ENCODE measurements around the gene TMTC2.

The TMTC2 gene

GRCh38 chr12:82686168-82687020 lies at the start of gene TMTC2:
Gene TMTC2 (plus strand): TSS chr12:82686906.
- DNase-seq (ENCODE audit: low spot score) = peak; percentile 89

- DNase-seq (ENCODE audit: low spot score) = no peak
Measured at GRCh38 chr12:82638324-82638723, 48.4 kb upstream of the TMTC2 start.

- DNase-seq (ENCODE audit: low spot score) = no peak
Measured at GRCh38 chr12:82644896-82645295, 41.8 kb upstream of the TMTC2 start.

GRCh38 chr12:82645414-82645813 lies 41.3 kb upstream of the TMTC2 start:
- no peak for DNase-seq (ENCODE audit: low spot score)

GRCh38 chr12:82647853-82648252 lies 38.9 kb upstream of the TMTC2 start:
- DNase-seq (ENCODE audit: low spot score) = no peak

GRCh38 chr12:82648259-82648909 lies 38.3 kb upstream of the TMTC2 start:
- no peak for DNase-seq (ENCODE audit: low spot score)

GRCh38 chr12:82650627-82651337 lies 35.9 kb upstream of the TMTC2 start:
- DNase-seq (ENCODE audit: low spot score) = peak; percentile 53

- no peak for DNase-seq (ENCODE audit: low spot score)
Measured at GRCh38 chr12:82651489-82651888, 35.2 kb upstream of the TMTC2 start.

GRCh38 chr12:82652071-82652470 lies 34.6 kb upstream of the TMTC2 start:
- DNase-seq (ENCODE audit: low spot score) = no peak

GRCh38 chr12:82655751-82656150 lies 31.0 kb upstream of the TMTC2 start:
- no peak for DNase-seq (ENCODE audit: low spot score)

- no peak for DNase-seq (ENCODE audit: low spot score)
Measured at GRCh38 chr12:82659343-82660207, 27.1 kb upstream of the TMTC2 start.

- DNase-seq (ENCODE audit: low spot score) = no peak
Measured at GRCh38 chr12:82660541-82661325, 26.0 kb upstream of the TMTC2 start.

GRCh38 chr12:82663893-82664292 lies 22.8 kb upstream of the TMTC2 start:
- no peak for DNase-seq (ENCODE audit: low spot score)

- no peak for DNase-seq (ENCODE audit: low spot score)
Measured at GRCh38 chr12:82665142-82665923, 21.4 kb upstream of the TMTC2 start.

- no peak for DNase-seq (ENCODE audit: low spot score)
Measured at GRCh38 chr12:82666830-82667229, 19.9 kb upstream of the TMTC2 start.

GRCh38 chr12:82671673-82672195 lies 15.0 kb upstream of the TMTC2 start:
- DNase-seq (ENCODE audit: low spot score) = no peak

- no peak for DNase-seq (ENCODE audit: low spot score)
Measured at GRCh38 chr12:82672811-82673495, 13.8 kb upstream of the TMTC2 start.

- DNase-seq (ENCODE audit: low spot score) = no peak
Measured at GRCh38 chr12:82673698-82674097, 13.0 kb upstream of the TMTC2 start.

GRCh38 chr12:82675246-82675645 lies 11.5 kb upstream of the TMTC2 start:
- no peak for DNase-seq (ENCODE audit: low spot score)
